MM.1S (cell line): ENCODE results near the gene KLHDC10.

Source experiments
- DNase-seq: peaks from one replicate; pipeline ENCODE4 v3.0.0-alpha.2; 2015
- H2AFZ ChIP-seq: fragments of 300-600 bp; sonication (generic); 2 replicates; pipeline ENCODE4 v1.6.0; 2016; ENCODE audit warnings: antibody characterized with exemption, low read length
- H3F3A ChIP-seq: fragments of 300-600 bp; sonication (generic); 2 replicates; pipeline ENCODE4 v1.6.1; 2016; ENCODE audit warnings: mild to moderate bottlenecking, antibody characterized with exemption, low read length, moderate library complexity, mixed read lengths; ENCODE audit not compliant: insufficient read depth
- H3K27ac ChIP-seq: fragments of 300-600 bp; sonication (generic); 2 replicates; pipeline ENCODE4 v1.5.1; 2016; ENCODE audit warnings: mild to moderate bottlenecking, low read length
- H3K27me3 ChIP-seq: fragments of 300-600 bp; sonication (generic); replicated peaks from 2 replicates; pipeline ENCODE4 v1.6.0; 2016; ENCODE audit warnings: low read length; ENCODE audit not compliant: insufficient read depth
- H3K36me3 ChIP-seq: fragments of 300-600 bp; sonication (generic); replicated peaks from 2 replicates; pipeline ENCODE4 v1.6.1; 2016; ENCODE audit warnings: mild to moderate bottlenecking, low read length, mixed read lengths; ENCODE audit not compliant: insufficient read depth
- H3K4me1 ChIP-seq: fragments of 300-600 bp; sonication (generic); 2 replicates; pipeline ENCODE4 v1.6.1; 2016; ENCODE audit warnings: low read length, mixed read lengths
- H3K4me2 ChIP-seq: fragments of 300-600 bp; sonication (generic); 2 replicates; pipeline ENCODE4 v1.6.0; 2016; ENCODE audit warnings: low read depth, low read length
- H3K4me3 ChIP-seq: fragments of 300-600 bp; sonication (generic); 2 replicates; pipeline ENCODE4 v1.5.1; 2016; ENCODE audit warnings: low read length, mixed read lengths
- H3K79me2 ChIP-seq: fragments of 300-600 bp; sonication (generic); 2 replicates; pipeline ENCODE4 v1.6.1; 2016; ENCODE audit warnings: mixed run types, low read length, mixed read lengths
- H3K9ac ChIP-seq: fragments of 300-600 bp; sonication (generic); 2 replicates; pipeline ENCODE4 v1.6.1; 2016; ENCODE audit warnings: low read length, mixed read lengths
- H3K9me2 ChIP-seq: fragments of 300-600 bp; sonication (generic); replicated peaks from 2 replicates; pipeline ENCODE4 v1.6.1; 2016; ENCODE audit warnings: mild to moderate bottlenecking, low read length, mixed read lengths; ENCODE audit not compliant: insufficient read depth
- H3K9me3 ChIP-seq: fragments of 300-600 bp; sonication (generic); replicated peaks from 2 replicates; pipeline ENCODE4 v1.6.1; 2016; ENCODE audit warnings: mild to moderate bottlenecking, low read length, mixed read lengths; ENCODE audit not compliant: insufficient read depth
- H4K20me1 ChIP-seq: fragments of 300-600 bp; sonication (generic); 2 replicates; pipeline ENCODE4 v1.6.1; 2016; ENCODE audit warnings: mild to moderate bottlenecking, low read length, moderate library complexity, mixed read lengths; ENCODE audit not compliant: insufficient read depth
- EZH2 ChIP-seq: fragments of 300-600 bp; sonication (generic); optimal IDR thresholded peaks from 2 replicates; pipeline ENCODE3; 2017; ENCODE audit warnings: low read depth, mild to moderate bottlenecking, antibody characterized with exemption, low read length, mixed read lengths
- EZH2phosphoT487 ChIP-seq: fragments of 300-600 bp; sonication (generic); IDR thresholded peaks from 2 replicates; pipeline ENCODE4 v1.6.1; 2018; ENCODE audit warnings: antibody characterized with exemption, low read length
- TF ChIP-seq, protein P1 (sequence below): fragments of 300-600 bp; sonication (generic); IDR thresholded peaks from 2 replicates; pipeline ENCODE4 v1.5.1; 2016; ENCODE audit warnings: antibody characterized with exemption, low read length, mixed read lengths

KLHDC10 gene

GRCh38 chr7:130160023-130160422 is 89.7 kb downstream of the KLHDC10 start:
- H3K36me3 ChIP-seq = 0 out of 2 replicates have a peak, but pooled peaks cover 2% of the 10 kb centered on the region
- no peak overlapping the region for H3K4me2 ChIP-seq
- no peaks in the 10 kb centered on the region for H3K27me3 ChIP-seq
- H3K9me3 ChIP-seq = no peaks in the 10 kb centered on the region
- no peak overlapping the region for H3K27ac ChIP-seq
- no peaks in the 10 kb centered on the region for H3K9me2 ChIP-seq
- DNase-seq = no peak
- no peaks in the 10 kb centered on the region for H4K20me1 ChIP-seq
- H3K79me2 ChIP-seq = no peaks in the 10 kb centered on the region
- no peak overlapping the region for H3K9ac ChIP-seq
- H3K4me3 ChIP-seq = no peak overlapping the region
- no peak for TF ChIP-seq EZH2
- TF ChIP-seq, protein P1, sequence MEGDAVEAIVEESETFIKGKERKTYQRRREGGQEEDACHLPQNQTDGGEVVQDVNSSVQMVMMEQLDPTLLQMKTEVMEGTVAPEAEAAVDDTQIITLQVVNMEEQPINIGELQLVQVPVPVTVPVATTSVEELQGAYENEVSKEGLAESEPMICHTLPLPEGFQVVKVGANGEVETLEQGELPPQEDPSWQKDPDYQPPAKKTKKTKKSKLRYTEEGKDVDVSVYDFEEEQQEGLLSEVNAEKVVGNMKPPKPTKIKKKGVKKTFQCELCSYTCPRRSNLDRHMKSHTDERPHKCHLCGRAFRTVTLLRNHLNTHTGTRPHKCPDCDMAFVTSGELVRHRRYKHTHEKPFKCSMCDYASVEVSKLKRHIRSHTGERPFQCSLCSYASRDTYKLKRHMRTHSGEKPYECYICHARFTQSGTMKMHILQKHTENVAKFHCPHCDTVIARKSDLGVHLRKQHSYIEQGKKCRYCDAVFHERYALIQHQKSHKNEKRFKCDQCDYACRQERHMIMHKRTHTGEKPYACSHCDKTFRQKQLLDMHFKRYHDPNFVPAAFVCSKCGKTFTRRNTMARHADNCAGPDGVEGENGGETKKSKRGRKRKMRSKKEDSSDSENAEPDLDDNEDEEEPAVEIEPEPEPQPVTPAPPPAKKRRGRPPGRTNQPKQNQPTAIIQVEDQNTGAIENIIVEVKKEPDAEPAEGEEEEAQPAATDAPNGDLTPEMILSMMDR = no peak
- no peak for TF ChIP-seq EZH2phosphoT487
- no peak overlapping the region for H2AFZ ChIP-seq
- H3F3A ChIP-seq = no peaks in the 10 kb centered on the region
- no peaks in the 10 kb centered on the region for H3K4me1 ChIP-seq

DNA sequence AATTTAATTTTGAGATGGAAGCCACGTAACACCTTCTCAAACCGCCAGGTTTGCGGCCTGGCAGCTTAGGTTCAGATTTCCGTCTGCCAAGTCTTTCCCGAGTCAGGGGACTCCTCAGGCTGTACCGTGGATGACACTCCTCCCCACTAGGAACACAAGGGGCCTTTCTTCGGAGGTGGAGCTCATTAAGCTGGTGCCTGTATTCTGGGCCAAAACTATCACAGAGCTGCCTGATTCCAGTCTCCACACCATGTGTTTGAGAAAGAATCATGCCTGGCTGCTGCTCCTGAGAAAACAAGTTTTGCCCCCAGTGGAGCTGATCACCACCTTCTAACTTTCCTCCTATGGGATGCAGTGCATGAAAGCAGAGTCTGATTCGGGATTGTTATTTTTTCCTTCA is 90.1 kb downstream of the KLHDC10 start:
- no peaks in the 10 kb centered on the region for H3F3A ChIP-seq
- H3K4me3 ChIP-seq = no peak overlapping the region
- TF ChIP-seq, protein P1 = no peak
- no peak for TF ChIP-seq EZH2phosphoT487
- TF ChIP-seq EZH2 = no peak
- H3K4me1 ChIP-seq = no peaks in the 10 kb centered on the region
- no peak overlapping the region for H2AFZ ChIP-seq
- H3K9ac ChIP-seq = no peak overlapping the region
- no peaks in the 10 kb centered on the region for H3K27me3 ChIP-seq
- no peaks in the 10 kb centered on the region for H3K9me3 ChIP-seq
- 0 out of 2 replicates have a peak, but pooled peaks cover 2% of the 10 kb centered on the region for H3K36me3 ChIP-seq
- no peak for DNase-seq
- H3K4me2 ChIP-seq = no peak overlapping the region
- H4K20me1 ChIP-seq = no peaks in the 10 kb centered on the region
- no peaks in the 10 kb centered on the region for H3K9me2 ChIP-seq
- no peaks in the 10 kb centered on the region for H3K79me2 ChIP-seq
- no peak overlapping the region for H3K27ac ChIP-seq

- no peak for TF ChIP-seq EZH2
- TF ChIP-seq, protein P1 = no peak
- no peak for TF ChIP-seq EZH2phosphoT487
- H4K20me1 ChIP-seq = no peaks in the 10 kb centered on the region
- no peaks in the 10 kb centered on the region for H3K9me2 ChIP-seq
- no peaks in the 10 kb centered on the region for H3K27me3 ChIP-seq
- H3K27ac ChIP-seq = no peak overlapping the region
- H3K36me3 ChIP-seq = 0 out of 2 replicates have a peak, but pooled peaks cover 2% of the 10 kb centered on the region
- H2AFZ ChIP-seq = no peak overlapping the region
- no peak overlapping the region for H3K4me2 ChIP-seq
- no peaks in the 10 kb centered on the region for H3K79me2 ChIP-seq
- no peaks in the 10 kb centered on the region for H3K9me3 ChIP-seq
- H3K9ac ChIP-seq = no peak overlapping the region
- H3K4me3 ChIP-seq = no peak overlapping the region
- no peaks in the 10 kb centered on the region for H3K4me1 ChIP-seq
- no peak for DNase-seq
- H3F3A ChIP-seq = no peaks in the 10 kb centered on the region
Observed at GRCh38 chr7:130162196-130162595, 91.9 kb downstream of the KLHDC10 start.
